Keratinocyte (primary cell): ENCODE measurements around the gene LGALS16.

Experiments used
- CTCF ChIP-seq, 3 experiments: IDR thresholded peaks in 1 of 3; conservative IDR thresholded peaks in 1 of 3; optimal IDR thresholded peaks in 1 of 3; 2 replicates in 2 of 3; 3 replicates in 1 of 3; pipeline versions ENCODE3 to v1.5.1; 2011; ENCODE audit warnings: low read length in 3 of 3, mild to moderate bottlenecking in 3 of 3, moderate library complexity in 2 of 3, control low read depth in 1 of 3, inconsistent platforms in 1 of 3; ENCODE audit not compliant: insufficient read depth in 2 of 3; ENCODE audit errors: extremely low read depth in 1 of 3
- EZH2 ChIP-seq: IDR thresholded peaks from one replicate; pipeline ENCODE4 v1.6.1; 2012; ENCODE audit warnings: inconsistent platforms, mild to moderate bottlenecking, low read length, moderate library complexity

GRCh38 chr19:39641773-39642172 lies 13.9 kb upstream of the LGALS16 start:
- no peak for TF ChIP-seq CTCF (optimal IDR thresholded peaks at IDR 0.05 in 1 of 3, IDR thresholded peaks at IDR 0.05 in 1 of 3, conservative IDR thresholded peaks at IDR 0.05 in 1 of 3; ENCODE audit: extremely low read depth in 1 of 3, insufficient read depth in 2 of 3, low read length in 3 of 3)
- TF ChIP-seq EZH2, result no peak
